A673 (cell line): Measurements from ENCODE around the gene MOSPD3.
A peak's percentile ranks its signal among the peaks of the same experiment; 100 is the strongest.

Experiments
- EZH2 ChIP-seq: fragments of 200-600 bp; sonication (generic); IDR thresholded peaks from 2 replicates; pipeline ENCODE4 v1.6.1; 2017; ENCODE audit warnings: borderline replicate concordance, low read depth, mild to moderate bottlenecking, mixed read lengths, antibody characterized with exemption, low read length; ENCODE audit not compliant: poor library complexity, severe bottlenecking
- TF ChIP-seq, protein P1 (sequence below): fragments of 300-800, 200-600 bp; sonication (generic); conservative IDR thresholded peaks from 2 replicates; pipeline ENCODE4 v1.5.1; 2017; ENCODE audit warnings: low read depth, mild to moderate bottlenecking, antibody characterized with exemption, low read length, moderate library complexity, mixed read lengths

- TF ChIP-seq, protein P1, sequence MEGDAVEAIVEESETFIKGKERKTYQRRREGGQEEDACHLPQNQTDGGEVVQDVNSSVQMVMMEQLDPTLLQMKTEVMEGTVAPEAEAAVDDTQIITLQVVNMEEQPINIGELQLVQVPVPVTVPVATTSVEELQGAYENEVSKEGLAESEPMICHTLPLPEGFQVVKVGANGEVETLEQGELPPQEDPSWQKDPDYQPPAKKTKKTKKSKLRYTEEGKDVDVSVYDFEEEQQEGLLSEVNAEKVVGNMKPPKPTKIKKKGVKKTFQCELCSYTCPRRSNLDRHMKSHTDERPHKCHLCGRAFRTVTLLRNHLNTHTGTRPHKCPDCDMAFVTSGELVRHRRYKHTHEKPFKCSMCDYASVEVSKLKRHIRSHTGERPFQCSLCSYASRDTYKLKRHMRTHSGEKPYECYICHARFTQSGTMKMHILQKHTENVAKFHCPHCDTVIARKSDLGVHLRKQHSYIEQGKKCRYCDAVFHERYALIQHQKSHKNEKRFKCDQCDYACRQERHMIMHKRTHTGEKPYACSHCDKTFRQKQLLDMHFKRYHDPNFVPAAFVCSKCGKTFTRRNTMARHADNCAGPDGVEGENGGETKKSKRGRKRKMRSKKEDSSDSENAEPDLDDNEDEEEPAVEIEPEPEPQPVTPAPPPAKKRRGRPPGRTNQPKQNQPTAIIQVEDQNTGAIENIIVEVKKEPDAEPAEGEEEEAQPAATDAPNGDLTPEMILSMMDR = 0 out of 2 replicates have a peak, but pooled peaks have one; percentile 12
- TF ChIP-seq EZH2 = no peak
These were observed 38.5 kb upstream of the MOSPD3 start, which contains the start of gene SAP25 for GRCh38 chr7:100573691-100574361.
